Stimulated activated CD4-positive, alpha-beta T cell treated with anti-CD3 and anti-CD28 coated beads, Interleukin-2, amount 100 ng/mL, for 24 hours (primary cell): Measurements from ENCODE around the gene CENPX.

Experiments used
- DNase-seq, 2 donors: peaks; one replicate each; pipeline ENCODE4 v3.0.0-alpha.2; 2020

Gene CENPX

GRCh38 chr17:81976332-81977210 lies 46.1 kb downstream of the CENPX start:
- DNase-seq = peak; percentile 50 to 67

GRCh38 chr17:81973432-81973831 lies 49.2 kb downstream of the CENPX start:
- no peak for DNase-seq

GRCh38 chr17:81968850-81969812 lies 53.5 kb downstream of the CENPX start:
- no peak for DNase-seq
